ENCODE results near the gene FABP7.

Gene FABP7

DNA sequence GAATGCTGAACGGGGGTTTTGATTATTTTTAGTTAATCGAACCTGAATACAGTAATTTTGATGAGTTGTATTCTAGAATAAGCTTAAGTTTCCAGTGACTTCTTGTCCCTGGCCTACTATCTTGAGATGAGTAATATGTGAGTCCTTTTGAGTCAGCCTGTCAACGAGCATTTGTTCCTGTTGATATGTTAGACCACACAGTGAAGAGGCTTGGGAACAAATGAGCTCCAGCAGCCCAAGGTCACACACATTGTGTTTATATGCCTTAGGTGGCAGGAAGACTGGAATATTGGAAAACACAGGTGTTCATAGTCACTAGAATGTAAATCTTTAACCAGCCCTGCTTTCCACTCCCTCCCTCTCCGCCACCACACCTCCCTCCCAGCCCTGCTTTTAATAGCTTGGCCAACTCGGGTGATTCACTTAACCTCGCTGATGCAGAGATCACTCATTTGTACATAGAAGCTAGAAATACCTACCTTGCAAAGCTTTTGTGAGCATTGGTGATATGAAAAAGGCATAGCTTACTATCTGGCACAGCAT is 18.7 kb downstream of the FABP7 start:
- no peak for DNase-seq (ENCODE audit: low read depth in 2 of 2)

DNA sequence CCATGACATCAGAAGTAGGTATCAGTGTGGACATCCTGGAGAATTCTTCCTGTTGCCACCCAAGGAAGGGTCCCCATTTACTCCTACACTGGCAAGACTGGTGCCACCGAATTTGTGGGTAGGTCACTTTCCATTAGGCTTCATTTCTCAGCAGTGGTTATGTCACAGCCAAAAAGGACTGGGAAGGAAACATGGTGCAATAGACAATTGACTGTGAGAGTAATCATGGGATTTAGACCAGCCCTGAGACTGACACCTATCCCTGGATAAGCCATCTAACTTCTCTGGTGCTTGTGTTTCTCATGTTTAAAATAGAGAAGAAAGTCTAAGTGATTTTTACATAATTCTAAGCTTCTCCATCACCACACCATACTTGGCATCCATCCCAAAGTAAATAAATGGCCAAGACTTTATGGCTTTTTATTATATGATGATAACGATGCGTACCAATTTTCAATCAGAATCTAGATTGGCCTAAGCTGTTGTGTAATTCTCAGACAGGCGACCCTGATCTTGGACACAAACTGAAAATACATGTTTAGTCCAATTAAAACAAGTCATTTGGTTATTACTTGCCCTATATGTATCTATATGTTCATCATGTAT is 19.7 kb downstream of the FABP7 start:
- DNase-seq (ENCODE audit: low read depth in 2 of 2) = no peak

DNA sequence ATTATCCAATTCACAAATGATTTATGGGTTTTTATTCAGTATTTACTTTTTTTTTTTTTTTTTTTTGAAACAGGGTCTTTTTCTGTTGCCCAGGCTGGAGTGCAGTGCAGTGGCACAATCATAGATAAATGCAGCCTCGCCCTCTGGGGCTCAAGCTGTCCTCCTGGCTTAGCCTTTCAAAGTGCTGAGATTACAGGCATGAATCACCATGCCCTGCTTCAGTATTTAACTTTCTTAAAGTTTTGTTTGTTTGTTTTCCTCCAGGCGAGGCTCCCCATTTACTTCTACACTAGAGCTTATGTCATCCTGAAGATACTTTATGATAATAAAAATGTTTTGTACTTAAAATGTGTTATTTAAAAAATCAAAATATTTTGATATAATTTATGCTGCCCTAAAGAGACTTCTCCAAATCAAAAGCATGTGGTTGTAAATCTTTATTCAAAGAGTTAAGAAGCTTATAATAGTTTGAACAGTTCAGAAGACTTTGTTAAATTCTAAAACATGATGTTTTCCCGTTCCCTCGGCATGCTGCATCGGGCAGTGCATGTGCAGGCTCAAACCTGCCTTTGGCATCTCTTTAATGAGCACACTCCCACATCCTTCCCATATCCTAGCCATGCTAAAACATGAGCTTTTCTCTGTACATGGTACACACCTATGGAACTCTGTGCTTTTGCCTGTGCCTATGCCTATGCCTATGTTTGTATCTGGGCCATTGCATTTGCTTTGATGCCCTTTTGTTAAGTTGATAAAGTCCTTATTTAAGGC is 20.6 kb downstream of the FABP7 start:
- no peak for DNase-seq (ENCODE audit: low read depth in 2 of 2)

DNA sequence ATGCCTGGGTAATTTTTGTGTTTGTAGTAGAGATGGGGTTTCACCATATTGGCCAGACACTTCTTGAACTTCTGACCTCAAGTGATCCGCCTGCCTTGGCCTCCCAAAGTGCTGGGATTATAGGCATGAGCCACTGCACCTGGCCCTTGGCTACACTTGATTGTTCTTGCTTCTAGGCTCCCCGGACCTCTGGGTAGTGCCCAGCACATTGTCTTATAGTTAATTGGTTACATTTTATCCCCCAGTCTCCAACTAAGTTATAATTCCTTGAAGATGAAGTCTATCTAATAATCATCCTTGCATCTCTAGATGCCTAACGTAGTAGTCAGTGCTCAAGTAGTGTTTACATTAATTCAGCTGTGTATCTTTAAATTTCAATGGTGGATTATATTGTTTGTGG is 21.4 kb downstream of the FABP7 start:
- no peak for DNase-seq (ENCODE audit: low read depth in 2 of 2)

DNA sequence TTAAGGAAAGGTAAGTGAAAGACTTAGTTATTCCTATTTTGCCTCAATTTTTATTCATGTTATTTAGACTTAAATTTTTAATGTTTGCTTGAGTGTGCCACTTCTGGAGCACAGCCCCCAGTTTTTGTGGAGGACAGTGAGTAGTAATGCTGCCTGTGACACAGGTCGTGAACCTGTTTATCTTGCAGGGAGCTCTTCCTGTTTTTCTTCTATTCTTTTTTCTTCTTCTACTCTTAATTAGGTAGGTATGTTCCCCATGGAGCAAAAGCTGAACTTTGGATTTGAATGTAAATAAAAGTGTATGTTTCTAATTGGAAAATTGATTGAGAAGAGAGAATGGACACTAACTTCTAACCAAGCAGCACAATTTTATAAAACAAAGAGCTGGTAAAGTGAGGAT is 21.9 kb downstream of the FABP7 start:
- no peak for DNase-seq (ENCODE audit: low read depth in 2 of 2)

DNA sequence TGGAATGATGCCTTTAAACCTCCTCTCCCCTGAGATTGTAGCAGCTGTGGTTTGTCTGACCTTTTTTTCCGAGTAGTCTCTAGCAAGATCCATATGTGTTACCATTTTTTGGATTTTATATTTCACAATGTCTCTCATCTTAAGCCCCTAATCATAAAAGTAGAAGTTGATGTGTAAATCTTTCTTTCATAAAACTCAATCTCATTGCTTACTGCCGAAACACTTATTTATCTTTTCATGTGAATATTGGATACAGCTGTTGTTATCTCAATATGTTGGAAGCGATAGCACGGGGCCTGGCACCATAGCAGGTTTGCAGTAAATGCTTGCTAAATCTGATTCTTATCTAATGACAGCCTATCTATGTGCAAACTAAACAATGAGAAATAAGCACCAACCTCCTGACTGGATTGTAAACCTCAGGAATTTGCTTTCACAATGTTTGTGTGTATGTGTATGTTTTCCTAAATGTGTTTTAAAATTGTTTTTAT is 23.7 kb downstream of the FABP7 start:
- DNase-seq (ENCODE audit: low read depth in 2 of 2) = no peak

DNA sequence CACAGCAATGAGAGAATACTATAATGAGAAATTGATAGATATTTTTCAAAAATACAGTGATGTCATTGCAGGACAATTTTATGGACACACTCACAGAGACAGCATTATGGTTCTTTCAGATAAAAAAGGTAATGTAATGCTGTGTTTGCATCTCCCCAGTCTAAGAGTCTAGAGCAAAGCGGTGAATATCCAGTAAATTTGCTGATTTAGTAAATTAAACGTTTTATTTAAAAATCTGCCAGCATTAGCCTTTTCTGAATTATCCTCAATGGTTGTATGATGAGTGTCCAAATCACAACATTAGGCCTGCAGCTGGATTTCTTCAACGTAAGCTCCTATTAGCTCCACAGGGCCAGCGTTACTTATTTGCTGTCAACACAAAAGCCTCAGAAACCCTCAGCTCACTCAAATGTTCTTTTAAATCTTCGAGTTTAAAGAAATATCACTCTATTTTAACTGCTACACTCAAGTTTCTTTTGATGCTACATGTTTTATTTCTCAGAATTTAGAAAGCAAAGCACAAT is 25.5 kb downstream of the FABP7 start:
- no peak for DNase-seq (ENCODE audit: low read depth in 2 of 2)

DNA sequence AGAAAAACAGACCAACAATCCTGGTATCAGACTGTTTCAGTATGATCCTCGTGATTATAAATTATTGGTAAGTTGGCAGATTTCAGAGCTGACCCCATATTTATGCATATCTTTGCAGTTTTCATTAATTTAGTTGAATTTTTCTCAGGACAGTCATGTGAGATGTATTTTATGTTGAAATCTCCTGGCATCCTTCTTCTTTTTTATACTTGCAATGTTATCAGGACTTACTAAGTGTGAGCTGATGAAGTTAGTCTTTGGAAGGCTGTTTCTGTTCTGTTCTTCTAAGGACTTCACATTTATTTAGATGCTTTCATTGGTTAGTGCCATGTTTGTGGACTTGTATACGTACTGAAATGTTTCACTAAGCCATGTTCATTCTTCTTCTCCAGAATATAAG is 26.8 kb downstream of the FABP7 start:
- DNase-seq (ENCODE audit: low read depth in 2 of 2) = no peak

DNA sequence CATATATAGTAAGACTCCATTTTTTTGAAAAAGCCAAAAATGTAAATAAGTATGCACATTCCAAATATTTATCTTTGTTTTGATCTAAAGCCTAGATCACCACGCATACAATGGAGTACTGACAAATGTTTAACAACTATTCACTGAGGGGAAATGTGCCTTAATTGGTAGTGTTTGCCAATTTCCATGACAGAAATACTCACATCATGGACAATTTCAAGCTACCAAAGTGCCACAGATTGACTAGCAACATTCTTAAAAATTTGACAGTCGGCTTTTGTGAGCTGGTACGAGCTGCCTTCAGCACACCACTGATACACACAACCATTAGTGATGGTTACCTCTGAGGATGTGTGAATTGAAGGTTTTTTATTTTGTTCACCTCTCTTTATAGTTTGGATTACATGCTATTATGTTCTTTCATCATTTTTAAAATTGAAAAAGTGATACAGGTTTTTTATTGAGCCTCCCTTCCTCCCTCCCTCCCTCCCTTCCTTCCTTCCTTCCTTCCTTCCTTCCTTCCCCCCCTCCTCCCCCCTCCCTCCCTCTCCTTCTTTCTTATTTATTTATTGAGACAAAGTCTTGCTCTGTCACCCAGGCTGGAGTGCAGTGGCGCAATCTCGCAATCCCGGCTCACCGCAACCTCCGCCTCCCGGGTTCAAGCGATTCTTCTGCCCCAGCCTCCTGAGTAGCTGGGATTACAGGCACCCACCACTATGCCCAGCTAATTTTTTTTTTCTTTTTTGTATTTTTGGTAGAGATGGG is 28.8 kb downstream of the FABP7 start:
- no peak for DNase-seq (ENCODE audit: low read depth in 2 of 2)

DNA sequence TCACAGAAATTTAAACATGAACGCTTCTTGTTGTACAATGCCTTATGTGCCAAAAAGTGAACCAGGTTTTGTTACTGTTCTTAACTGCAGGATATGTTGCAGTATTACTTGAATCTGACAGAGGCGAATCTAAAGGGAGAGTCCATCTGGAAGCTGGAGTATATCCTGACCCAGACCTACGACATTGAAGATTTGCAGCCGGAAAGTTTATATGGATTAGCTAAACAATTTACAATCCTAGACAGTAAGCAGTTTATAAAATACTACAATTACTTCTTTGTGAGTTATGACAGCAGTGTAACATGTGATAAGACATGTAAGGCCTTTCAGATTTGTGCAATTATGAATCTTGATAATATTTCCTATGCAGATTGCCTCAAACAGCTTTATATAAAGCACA is 29.5 kb downstream of the FABP7 start:
- DNase-seq (ENCODE audit: low read depth in 2 of 2) = no peak

DNA sequence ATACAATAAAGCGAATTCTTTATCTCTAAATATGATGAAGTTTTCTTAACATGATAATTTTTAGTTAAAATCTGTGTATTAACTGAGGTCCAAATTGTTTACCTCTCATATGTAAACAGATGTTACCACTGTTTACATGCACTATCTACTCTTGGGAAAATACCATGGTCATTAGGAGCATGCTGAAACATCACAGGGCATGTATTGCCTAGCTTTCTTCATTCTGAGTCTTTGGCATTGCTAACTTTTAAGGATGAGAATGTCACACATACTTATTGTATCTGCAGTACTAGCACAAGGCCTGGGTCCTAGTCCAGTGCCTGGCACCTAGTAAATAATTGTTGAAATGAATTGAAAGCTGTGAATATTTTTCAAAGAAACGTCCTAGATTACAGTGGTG is 30.2 kb downstream of the FABP7 start:
- no peak for DNase-seq (ENCODE audit: low read depth in 2 of 2)

DNA sequence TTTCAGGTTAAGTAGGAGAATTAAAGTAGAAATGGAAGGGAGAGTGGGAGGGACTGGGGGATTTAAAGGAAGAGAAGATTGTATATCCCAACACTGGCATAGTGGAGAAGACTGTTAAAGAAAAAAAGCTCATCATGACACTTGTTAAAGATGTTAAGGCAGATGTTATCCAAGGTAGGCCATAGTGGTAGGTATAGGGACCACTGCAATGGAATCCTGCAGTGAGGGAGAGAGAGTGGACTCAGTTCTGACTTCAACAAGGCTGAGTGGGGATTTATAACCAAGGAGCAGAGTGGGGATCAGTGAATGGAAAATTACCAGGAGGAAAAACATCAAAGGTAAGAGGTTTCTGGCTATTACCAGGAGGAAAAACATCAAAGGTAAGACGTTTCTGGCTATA is 30.7 kb downstream of the FABP7 start:
- no peak for DNase-seq (ENCODE audit: low read depth in 2 of 2)

DNA sequence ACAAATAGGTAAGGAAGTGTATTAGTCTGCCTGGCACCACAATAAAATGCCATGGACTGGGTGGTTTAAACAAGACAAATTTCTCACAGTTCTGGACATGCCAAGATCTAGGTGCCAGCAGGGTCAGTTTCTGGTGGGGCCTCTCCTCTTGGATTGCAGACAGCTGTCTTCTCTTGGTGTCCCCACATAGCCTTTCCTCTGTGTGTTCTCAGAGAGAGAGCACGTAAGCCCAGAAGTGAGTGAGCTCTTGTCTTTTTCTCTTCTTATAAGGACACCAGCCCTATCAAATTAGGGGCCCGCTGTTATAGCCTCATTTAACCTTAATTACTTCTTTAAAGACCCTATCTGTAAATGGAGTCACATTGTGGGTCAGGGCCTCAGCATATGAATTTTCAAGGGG is 37.8 kb downstream of the FABP7 start:
- no peak for DNase-seq (ENCODE audit: low read depth in 2 of 2)

DNA sequence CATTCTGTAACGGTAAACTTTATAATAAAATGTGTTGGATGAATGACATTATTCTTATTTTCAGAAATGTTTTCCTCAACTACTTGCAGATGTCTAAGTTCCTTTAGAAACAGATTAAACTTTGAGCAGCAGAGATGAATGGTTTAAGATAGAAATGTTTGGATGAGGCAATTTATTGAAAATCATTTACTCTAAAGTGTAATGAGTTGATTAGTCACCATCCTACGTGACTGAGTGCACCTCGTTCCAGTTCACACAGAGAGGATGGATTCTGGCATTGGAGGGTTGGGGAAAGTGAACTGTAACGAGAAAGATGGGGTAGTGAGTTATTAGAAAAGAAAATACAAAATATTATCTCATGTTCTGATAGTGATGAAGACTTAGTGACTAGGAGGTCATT is 38.2 kb downstream of the FABP7 start:
- no peak for DNase-seq (ENCODE audit: low read depth in 2 of 2)

DNA sequence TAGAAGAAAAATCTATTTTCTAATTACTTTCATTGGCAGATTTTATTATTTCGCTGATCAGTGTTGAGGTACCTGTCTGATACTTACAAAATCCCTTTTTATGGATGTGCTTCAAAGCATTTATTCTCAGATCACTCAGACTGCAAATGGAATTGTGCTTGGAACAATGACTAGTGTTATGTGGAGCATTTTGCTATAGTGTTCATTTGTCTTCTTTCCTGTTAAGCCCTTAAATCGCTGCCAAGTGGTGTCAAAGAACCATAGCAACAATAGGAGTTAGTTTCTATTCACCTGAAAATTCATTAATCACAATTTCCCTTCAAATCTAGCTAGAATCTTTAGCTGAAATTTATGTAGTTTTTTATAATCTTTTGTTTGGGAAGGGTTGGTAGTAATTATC is 39.4 kb downstream of the FABP7 start:
- DNase-seq (ENCODE audit: low read depth in 2 of 2) = no peak

DNA sequence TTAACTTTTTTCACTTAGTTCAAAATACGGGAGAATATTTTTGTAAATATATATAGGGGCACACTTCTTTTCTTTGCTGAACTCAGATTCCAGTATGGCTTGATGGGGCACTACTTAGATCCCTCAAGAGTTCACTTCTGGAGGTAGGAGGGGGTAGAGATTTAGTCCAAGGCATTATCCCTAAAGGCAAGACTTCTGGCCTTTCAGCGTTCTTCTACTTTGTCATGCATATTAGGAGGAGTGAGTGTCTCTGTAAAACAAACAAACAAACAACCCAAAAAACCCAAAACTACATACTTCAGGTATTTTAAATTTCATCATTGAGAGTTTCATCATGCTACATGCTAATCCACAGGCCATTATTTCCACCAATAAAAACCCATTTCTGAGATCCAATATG is 41.6 kb downstream of the FABP7 start:
- DNase-seq (ENCODE audit: low read depth in 2 of 2) = no peak

DNA sequence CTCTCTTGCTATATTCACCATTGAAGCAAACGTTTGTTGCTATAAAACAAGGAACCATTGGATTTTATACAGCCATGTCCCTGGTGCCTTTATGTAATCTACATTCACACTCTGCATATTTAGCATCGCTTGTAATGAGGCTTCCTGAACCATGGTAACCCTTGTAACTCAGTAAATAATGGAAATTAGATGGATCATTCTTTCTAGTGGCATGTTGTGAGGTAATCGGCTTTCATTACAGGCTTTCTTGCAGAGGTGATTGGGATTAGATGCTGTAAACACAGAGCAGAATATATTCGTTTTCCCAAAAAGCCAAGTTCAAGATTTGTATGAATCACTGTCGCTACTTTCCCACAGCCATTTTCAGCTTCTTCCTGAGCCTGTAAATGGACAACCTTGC is 45.6 kb downstream of the FABP7 start:
- no peak for DNase-seq (ENCODE audit: low read depth in 2 of 2)

DNA sequence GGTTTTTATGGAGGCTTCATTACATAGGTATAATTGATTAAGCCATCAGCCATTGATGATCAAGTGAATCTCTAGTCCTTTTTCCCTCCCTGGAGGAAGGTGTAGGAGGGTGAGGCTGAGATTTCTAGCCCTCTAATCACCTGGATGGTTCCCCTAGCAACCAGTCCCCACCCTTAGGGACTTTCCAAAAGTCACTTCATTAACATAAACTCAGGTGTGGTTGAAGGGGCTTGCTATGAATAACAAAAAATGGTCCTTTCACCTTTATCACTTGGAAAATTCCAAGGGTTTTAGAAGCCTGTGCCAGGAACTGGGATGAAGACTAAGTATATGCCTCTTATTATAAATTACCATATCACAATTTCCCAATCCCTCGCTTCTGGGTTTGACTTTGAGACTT is 49.9 kb downstream of the FABP7 start:
- DNase-seq (ENCODE audit: low read depth in 2 of 2) = no peak

DNA sequence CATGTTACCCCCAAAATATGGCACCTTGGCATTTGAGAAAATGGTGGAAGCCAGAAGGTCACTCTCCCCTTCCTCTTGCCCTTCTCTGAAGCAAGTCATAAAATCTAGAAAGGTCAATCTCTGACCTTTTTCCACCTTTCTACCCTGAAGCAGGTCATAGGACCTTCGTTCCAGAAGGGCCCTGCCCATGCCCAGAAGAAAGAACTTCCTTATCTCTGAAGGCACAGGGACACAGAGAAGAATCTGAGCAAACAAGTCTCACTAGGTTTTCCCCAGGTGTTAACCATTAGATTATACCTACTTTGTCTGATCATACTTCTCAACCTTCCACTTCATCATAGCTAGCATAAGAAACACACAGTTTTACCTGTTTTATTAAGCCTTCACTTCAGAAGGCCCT is 52.0 kb downstream of the FABP7 start:
- no peak for DNase-seq (ENCODE audit: low read depth in 2 of 2)

DNA sequence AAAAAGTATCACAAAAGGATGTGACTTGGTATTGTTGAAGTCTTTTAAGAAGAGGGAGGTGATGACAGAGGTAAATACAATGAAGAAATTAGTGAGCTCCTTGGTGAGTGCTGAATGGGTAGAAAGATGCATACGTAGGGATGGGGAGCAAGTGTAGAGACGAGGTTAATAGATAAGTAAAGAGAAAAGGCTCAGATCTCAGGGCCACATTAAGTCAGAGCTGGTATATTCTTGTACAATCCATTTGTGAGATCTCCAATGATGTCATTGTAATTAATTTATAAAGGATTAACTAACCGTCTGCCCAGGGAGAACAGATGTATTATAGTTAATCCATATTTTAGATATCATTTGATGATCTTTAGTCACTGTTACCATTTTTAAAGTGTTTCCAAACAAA is 52.9 kb downstream of the FABP7 start:
- DNase-seq (ENCODE audit: low read depth in 2 of 2) = no peak

DNA sequence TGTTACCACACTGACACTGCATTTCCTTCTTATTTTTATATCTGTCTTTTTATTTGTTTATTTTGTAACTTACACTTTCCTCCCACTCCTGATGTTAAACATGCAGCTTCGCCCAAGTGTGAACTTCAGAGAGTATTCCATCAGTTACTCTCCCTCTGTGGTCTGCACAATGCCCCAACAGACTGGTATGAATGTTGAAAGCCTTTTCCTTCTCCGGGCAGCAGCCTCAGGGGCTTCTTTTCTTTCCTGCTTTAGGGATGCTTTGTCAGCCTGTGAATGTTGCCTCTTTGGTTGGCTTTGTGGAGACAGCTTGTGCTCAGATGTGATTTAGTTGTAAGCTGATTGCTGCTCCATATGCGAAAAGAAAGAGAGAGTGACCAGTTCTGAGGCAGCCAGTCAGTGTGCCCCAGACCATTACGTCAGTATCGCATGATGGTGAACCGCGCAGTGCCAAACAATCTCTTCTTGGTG is 53.5 kb downstream of the FABP7 start:
- DNase-seq (ENCODE audit: low read depth in 2 of 2) = no peak
